Upper lobe of right lung (tissue), 1 donor: Measurements from ENCODE around the gene PAPPA2. TPM values are rescaled to one million over a fixed set of nuclear protein-coding genes. Genes with fewer than 3 reads are reported as not detected.

Experiments used
- ATAC-seq: fragments of 200-7000 bp; cut with Tn5 transposase; one replicate; pipeline ENCODE4 v1.9.1; 2020; ENCODE audit warnings: mild to moderate bottlenecking, moderate library complexity
- DNase-seq: peaks from one replicate; pipeline ENCODE4 v3.0.0-alpha.2; 2020
- H3K27ac ChIP-seq: fragments of 200-600 bp; one replicate; pipeline ENCODE4 v1.8.0; 2022
- H3K27me3 ChIP-seq: fragments of 200-600 bp; one replicate; pipeline ENCODE4 v1.8.0; 2022; ENCODE audit warnings: mild to moderate bottlenecking
- H3K36me3 ChIP-seq: fragments of 200-600 bp; one replicate; pipeline ENCODE4 v1.8.0; 2022
- H3K4me1 ChIP-seq: fragments of 200-600 bp; one replicate; pipeline ENCODE4 v1.8.0; 2022
- H3K4me3 ChIP-seq: fragments of 200-600 bp; one replicate; pipeline ENCODE4 v1.8.0; 2022; ENCODE audit warnings: mild to moderate bottlenecking
- H3K9me3 ChIP-seq: fragments of 200-600 bp; one replicate; pipeline ENCODE4 v1.8.0; 2022
- intact Hi-C: fragments of 100-400 bp; cut with DNase I; formaldehyde crosslinking; loops from one replicate; pipeline ENCODE4 v1.11.0; 2022
- total RNA-seq: library from RNA; stranded (reverse); fragmentation: NEBNext Ultra II Directional; extraction: Animal tissue kit (Norgen Biotek cat#: 25700); gene quantifications from one replicate; pipeline ENCODE4 v1.2.1, GENCODE V29; 2021
- TF ChIP-seq, protein P1 (sequence below): fragments of 200-600 bp; IDR thresholded peaks from one replicate; pipeline ENCODE4 v1.8.0; 2022; ENCODE audit warnings: antibody characterized with exemption
- donor health status: DM: no; HTN: yes; CAD: no; lungs with severe emphysema.

PAPPA2 gene
- total RNA-seq, 1 donor from 2014 or later = 0.17 TPM

DNA sequence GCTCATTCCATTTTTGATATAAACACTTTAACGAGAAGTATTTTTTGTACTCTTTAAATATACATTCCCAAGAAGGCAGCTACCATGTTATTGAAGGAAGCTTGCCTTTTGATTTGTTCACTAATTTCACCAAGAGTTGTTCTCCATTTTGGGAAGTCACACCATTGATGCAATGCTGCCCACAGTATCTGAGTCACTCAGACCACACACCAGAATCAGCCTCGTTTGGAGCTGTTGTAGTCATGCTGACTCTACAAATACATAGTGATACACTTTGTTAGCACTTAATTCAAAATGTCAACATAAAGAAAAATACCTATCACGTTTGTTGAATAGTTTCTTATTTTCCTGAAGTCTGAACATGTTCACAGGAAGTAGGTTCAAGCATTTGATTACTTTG is 78.7 kb downstream of the PAPPA2 start:
- DNase-seq (no peak), ATAC-seq (no peak)
- intact Hi-C loops = no loop called here
- TF ChIP-seq, protein P1, sequence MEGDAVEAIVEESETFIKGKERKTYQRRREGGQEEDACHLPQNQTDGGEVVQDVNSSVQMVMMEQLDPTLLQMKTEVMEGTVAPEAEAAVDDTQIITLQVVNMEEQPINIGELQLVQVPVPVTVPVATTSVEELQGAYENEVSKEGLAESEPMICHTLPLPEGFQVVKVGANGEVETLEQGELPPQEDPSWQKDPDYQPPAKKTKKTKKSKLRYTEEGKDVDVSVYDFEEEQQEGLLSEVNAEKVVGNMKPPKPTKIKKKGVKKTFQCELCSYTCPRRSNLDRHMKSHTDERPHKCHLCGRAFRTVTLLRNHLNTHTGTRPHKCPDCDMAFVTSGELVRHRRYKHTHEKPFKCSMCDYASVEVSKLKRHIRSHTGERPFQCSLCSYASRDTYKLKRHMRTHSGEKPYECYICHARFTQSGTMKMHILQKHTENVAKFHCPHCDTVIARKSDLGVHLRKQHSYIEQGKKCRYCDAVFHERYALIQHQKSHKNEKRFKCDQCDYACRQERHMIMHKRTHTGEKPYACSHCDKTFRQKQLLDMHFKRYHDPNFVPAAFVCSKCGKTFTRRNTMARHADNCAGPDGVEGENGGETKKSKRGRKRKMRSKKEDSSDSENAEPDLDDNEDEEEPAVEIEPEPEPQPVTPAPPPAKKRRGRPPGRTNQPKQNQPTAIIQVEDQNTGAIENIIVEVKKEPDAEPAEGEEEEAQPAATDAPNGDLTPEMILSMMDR = no peak
- Histone ChIP-seq H3K9me3 (no peaks in the 10 kb centered on the region), H3K36me3 (no peaks in the 10 kb centered on the region), H3K27me3 (no peaks in the 10 kb centered on the region), H3K27ac (no peak overlapping the region), H3K4me1 (no peaks in the 10 kb centered on the region), H3K4me3 (no peak overlapping the region)

DNA sequence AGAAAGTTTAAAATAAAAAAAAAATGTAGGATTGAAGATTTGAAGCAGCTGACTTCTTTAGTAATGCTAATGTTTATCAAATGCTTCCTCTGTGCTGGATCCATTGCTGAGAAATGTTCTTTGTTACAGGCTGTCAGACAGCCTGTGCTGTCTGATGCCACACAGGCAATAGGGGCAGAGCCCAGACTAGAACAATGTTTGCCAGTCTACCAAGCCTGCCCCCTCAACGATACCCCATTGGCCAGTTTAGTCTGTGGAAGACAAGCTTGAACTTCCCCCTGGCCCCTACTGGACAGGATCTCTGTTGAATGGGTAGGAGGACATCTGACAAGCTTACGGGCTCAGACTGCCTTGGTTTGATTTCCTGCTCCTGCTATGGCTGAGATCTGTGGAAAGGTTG is 79.4 kb downstream of the PAPPA2 start:
- DNase-seq = no peak
- H3K4me3 ChIP-seq = no peak overlapping the region
- no peak overlapping the region for H3K27ac ChIP-seq
- no peaks in the 10 kb centered on the region for H3K27me3 ChIP-seq
- intact Hi-C loops = no loop called here
- no peaks in the 10 kb centered on the region for H3K4me1 ChIP-seq
- H3K36me3 ChIP-seq = no peaks in the 10 kb centered on the region
- H3K9me3 ChIP-seq = no peaks in the 10 kb centered on the region
- no peak for ATAC-seq
- TF ChIP-seq, protein P1 = no peak

DNA sequence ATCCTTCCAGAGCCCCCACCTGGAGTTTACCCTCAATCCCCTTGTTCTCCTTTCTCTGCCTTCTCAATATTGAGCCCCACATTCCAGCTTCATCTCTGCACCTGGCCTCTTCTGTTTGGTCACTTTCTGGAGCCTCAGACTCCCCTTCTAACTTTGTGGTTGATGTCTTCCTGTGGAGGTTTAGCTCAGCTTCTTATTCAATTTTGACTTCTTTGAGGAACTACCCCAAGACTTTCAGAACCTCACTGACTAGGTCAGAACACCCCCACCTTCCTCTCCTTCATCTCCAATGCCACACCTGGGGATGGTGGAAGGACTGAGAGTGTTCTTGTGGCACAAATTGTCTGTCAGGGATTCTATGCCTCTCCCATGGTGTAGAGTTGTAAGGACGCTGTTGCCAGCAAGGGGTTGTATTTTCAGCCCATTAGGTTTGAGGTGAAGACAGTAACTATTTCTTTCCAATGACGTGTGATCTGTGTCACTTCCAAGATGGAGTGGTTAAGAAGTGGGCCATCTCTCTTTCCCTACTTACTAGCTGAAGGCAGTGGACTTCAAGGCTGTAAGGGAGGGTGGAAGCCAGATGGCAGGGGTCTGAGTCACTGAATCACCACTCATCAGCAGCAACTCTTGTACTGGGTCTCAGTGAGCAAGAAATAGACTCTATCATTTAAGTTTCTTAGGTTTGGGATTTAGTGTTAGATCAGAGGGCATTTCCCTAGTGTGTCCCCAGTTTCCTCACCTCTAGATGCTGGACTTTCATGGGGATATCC is 80.6 kb downstream of the PAPPA2 start:
- intact Hi-C loops = no loop called here
- H3K4me1 ChIP-seq = no peaks in the 10 kb centered on the region

DNA sequence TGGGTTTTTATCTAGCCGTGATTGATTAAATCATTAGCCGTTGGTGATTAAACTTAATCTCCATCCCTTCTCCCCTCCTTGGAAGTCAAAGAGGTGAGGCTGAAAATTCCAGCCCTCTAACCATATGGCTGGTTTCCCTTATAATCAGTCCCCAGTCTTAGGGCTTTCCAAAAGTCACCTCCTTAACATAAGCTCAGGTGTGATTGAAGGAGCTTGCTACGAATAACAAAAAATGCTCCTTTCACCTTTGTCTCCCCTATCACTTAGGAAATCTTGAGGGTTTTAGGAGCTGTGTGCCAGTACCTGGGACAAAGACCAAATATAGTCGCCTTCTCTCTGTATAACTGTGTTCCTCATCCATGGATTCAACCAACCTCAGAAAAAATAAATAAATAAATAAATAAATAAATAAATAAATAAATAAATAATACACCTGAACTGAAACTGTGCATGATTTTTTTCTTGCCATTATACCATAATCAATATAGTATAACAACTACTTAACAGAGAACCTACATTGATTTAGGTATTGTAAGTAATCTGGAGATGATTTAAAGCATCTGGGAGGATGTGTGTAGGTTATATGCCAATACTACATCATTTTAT is 82.2 kb downstream of the PAPPA2 start:
- H3K9me3 ChIP-seq = no peaks in the 10 kb centered on the region
- no peak overlapping the region for H3K4me3 ChIP-seq
- TF ChIP-seq, protein P1 = no peak
- H3K27ac ChIP-seq = no peak overlapping the region
- ATAC-seq (no peak), DNase-seq (no peak)
- peaks cover 4% of the 10 kb centered on the region for H3K27me3 ChIP-seq
- no peaks in the 10 kb centered on the region for H3K4me1 ChIP-seq
- intact Hi-C loops = no loop called here
- H3K36me3 ChIP-seq = no peaks in the 10 kb centered on the region

More for the DNA sequence above, 80.6 kb downstream of the PAPPA2 start:
- Histone ChIP-seq H3K36me3 (no peaks in the 10 kb centered on the region), H3K27ac (no peak overlapping the region), H3K9me3 (no peaks in the 10 kb centered on the region), H3K4me3 (no peak overlapping the region), H3K27me3 (peaks cover 4% of the 10 kb centered on the region)
- TF ChIP-seq, protein P1 = no peak
- ATAC-seq (no peak), DNase-seq (no peak)

DNA sequence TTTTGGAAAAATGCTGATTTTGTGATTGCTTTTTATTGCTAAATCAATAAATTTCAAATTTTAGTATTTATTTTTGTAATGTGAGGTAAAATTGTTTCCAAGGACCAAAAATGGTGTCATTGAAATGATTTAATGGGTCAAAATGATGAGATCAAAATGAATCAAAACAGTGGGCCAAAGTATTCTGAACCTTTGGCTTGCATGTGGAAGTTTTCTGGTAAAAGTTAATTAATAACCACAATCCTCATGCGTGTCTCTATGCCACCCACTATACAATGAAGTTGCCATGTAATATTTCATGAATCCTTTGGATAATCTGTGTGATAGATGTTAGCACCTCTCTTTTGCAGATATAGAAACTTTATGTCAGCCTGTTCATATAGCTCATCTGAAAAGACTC is 83.8 kb downstream of the PAPPA2 start:
- Histone ChIP-seq H3K9me3 (no peaks in the 10 kb centered on the region), H3K27me3 (peaks cover 9% of the 10 kb centered on the region), H3K36me3 (no peaks in the 10 kb centered on the region), H3K4me3 (no peak overlapping the region), H3K27ac (no peak overlapping the region), H3K4me1 (no peaks in the 10 kb centered on the region)
- ATAC-seq (no peak), DNase-seq (no peak)
- TF ChIP-seq, protein P1 = no peak
- intact Hi-C loops = no loop called here
